H7 (cell line): ENCODE results near the gene S100A6. TPM values are rescaled to one million over a fixed set of nuclear protein-coding genes. Genes with fewer than 3 reads are reported as not detected.
A peak's percentile ranks its signal among the peaks of the same experiment; 100 is the strongest.
"Not testable (repeated sequence)": the region's sequence is repeated elsewhere in the genome, so short reads cannot be mapped to it uniquely, and the experiment has no call there.

Experiments
- DNase-seq: peaks from one replicate; pipeline ENCODE4 v3.0.0; 2012
- H3K27me3 ChIP-seq: 2 replicates; pipeline ENCODE4 v1.6.0; 2011; ENCODE audit warnings: mild to moderate bottlenecking, low read length; ENCODE audit not compliant: control insufficient read depth, insufficient read depth
- H3K36me3 ChIP-seq: replicated peaks from 2 replicates; pipeline ENCODE4 v1.5.1; 2011; ENCODE audit warnings: low read length; ENCODE audit not compliant: control insufficient read depth, insufficient read depth
- H3K4me3 ChIP-seq: 2 replicates; pipeline ENCODE4 v1.5.1; 2011; ENCODE audit warnings: low read depth, mild to moderate bottlenecking, control low read depth, low read length, moderate library complexity; ENCODE audit not compliant: insufficient read depth
- total RNA-seq: library from RNA; depleted of rRNA; stranded (reverse); fragments of >200 nt; shearing (Covaris generic); gene quantifications from 2 replicates; pipeline ENCODE4 v1.2.3, GENCODE V29; 2014; rRNA removed

Gene S100A6
- total RNA-seq, result 1.3 and 1.4 TPM in 2 replicates

DNA sequence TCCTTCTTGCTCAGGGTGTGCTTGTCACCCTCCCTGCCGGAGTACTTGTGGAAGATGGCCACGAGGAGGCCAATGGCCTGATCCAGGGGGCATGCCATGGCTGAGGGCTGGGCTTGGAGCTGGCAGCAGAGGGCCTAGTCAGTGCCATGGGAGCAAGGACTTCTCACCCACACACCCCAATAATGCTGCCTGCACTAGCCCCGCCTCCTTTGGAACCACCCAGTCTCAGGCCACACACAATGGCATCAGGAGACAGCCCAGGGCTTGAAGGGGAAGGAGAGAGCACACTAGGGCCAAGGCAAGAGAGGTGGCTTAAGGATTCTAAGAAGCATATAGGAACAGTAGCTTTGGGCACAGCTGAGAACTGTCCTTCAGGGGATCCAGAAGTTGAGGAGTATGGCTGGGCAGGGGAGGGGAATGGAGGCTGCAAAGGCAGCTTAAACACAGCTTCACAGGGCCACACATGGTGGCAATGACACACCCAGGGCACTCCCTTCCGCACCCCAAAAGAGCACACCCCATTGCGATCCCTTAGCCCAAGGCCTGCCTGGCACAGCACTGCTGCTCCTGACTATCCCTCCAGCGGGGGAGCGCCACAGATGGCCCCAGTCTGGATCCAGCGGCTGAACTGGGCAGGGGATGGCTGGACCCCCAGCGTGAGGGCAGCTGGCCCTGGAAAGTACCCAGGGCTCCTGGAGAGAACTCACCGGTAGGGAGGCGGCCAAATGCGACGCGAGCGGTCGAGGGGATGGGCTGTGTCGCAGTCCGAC is at the start of gene S100A6:
Gene S100A6, minus strand, starts transcription at position 750 of the 770 bp plus-strand sequence. Its CDS starts 652 bp downstream, at position 98.
- peak; percentile 56 for DNase-seq
- Histone ChIP-seq H3K27me3 (peaks cover 3% of the 10 kb centered on the region; the same call in 1 of the 2 replicates), H3K4me3 (peak within 1 kb of the TSS; percentile 48; the same call in 1 of the 2 replicates), H3K36me3 (no peaks in the 10 kb centered on the region)

DNA sequence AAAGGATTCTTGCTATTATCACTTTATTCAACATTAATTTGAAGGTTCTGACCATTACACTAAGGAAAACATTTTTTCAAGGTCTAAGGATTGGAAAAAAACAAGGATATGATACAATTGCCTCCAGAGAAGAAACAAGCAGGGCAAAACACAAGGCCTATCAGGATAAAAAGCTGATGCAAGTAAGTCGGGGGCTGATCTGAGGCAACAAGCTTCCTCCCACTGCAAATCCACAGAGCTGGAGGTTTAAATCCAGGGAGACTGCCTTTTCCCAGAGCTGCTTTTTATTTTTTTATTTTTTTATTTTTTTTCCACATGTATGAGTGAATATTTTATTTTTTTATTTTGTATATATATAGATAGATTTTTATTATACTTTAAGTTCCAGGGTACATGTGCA is 49.2 kb upstream of the S100A6 start:
- DNase-seq, result no peak
- Histone ChIP-seq H3K4me3 (no peak overlapping the region), H3K36me3 (no peaks in the 10 kb centered on the region), H3K27me3 (no peaks in the 10 kb centered on the region)

DNA sequence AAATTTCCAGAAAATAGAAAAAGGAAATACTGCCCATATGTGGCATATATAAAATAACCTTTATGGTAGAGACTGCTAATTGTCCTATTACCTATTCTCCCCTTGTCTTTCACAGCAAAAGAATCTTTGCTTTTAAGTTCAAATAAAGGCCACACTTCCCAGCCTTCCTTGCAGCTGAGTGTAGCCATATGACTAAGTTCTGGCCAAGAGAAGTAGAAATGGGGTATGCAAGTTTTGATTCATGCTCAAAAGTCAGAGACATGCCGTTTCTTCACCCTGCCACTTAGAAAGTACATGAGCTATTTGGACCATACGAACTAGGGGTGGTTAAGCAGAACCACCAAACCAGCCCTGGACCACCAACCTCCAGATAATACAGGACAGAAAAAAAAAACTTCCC is 48.2 kb upstream of the S100A6 start:
- H3K4me3 ChIP-seq, result no peak overlapping the region
- no peak for DNase-seq
- no peaks in the 10 kb centered on the region for H3K36me3 ChIP-seq
- H3K27me3 ChIP-seq, result no peaks in the 10 kb centered on the region

GRCh38 chr1:153583514-153583913 is 47.7 kb upstream of the S100A6 start:
- not testable (repeated sequence) for H3K27me3 ChIP-seq, DNase-seq, H3K4me3 ChIP-seq

GRCh38 chr1:153582836-153583235 is 47.0 kb upstream of the S100A6 start:
- H3K4me3 ChIP-seq, H3K36me3 ChIP-seq, DNase-seq, H3K27me3 ChIP-seq: not testable (repeated sequence)

More at GRCh38 chr1:153583514-153583913, 47.7 kb upstream of the S100A6 start:
- H3K36me3 ChIP-seq, result not testable (repeated sequence)

GRCh38 chr1:153578936-153579335 is 43.1 kb upstream of the S100A6 start:
- DNase-seq, result no peak
- Histone ChIP-seq H3K27me3 (no peaks in the 10 kb centered on the region), H3K36me3 (no peaks in the 10 kb centered on the region), H3K4me3 (no peak overlapping the region)

DNA sequence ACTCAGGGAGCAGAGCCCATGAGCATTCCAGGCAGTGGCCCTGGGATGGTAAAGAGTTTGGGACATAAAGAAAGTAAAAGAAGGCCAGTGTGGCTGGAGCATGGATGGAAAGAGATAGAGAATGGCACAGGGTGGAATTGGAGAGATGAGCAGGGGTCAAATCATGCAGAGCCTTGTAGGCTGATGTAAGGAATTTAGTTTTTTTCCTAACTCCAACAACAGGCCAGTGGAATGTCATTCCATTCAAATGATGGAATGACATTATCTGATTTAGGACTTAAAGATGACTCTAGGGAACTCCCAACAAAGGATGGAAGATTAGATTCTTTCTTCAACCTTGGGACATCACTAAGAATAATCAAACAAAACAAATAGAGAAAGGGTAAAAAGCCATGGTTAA is 42.7 kb upstream of the S100A6 start:
- no peaks in the 10 kb centered on the region for H3K27me3 ChIP-seq
- no peaks in the 10 kb centered on the region for H3K36me3 ChIP-seq
- no peak overlapping the region for H3K4me3 ChIP-seq
- DNase-seq, result no peak

GRCh38 chr1:153577624-153578051 is 41.8 kb upstream of the S100A6 start:
- no peaks in the 10 kb centered on the region for H3K27me3 ChIP-seq
- no peaks in the 10 kb centered on the region for H3K36me3 ChIP-seq
- H3K4me3 ChIP-seq, result no peak overlapping the region
- DNase-seq, result no peak

GRCh38 chr1:153577138-153577537 is 41.3 kb upstream of the S100A6 start:
- no peak overlapping the region for H3K4me3 ChIP-seq

DNA sequence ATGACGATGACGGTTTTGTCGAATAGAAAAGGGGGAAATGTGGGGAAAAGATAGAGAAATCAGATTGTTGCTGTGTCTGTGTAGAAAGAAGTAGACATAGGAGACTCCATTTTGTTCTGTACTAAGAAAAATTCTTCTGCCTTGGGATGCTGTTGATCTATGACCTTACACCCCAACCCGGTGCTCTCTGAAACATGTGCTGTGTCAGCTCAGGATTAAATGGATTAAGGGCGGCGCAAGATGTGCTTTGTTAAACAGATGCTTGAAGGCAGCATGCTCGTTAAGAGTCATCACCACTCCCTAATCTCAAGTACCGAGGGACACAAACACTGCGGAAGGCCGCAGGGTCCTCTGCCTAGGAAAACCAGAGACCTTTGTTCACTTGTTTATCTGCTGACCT is 39.7 kb upstream of the S100A6 start:
- not testable (repeated sequence) for DNase-seq, H3K36me3 ChIP-seq, H3K4me3 ChIP-seq, H3K27me3 ChIP-seq

More at GRCh38 chr1:153577138-153577537, 41.3 kb upstream of the S100A6 start:
- no peak for DNase-seq
- Histone ChIP-seq H3K27me3 (no peaks in the 10 kb centered on the region), H3K36me3 (no peaks in the 10 kb centered on the region)

- H3K4me3 ChIP-seq, DNase-seq, H3K27me3 ChIP-seq, H3K36me3 ChIP-seq: not testable (repeated sequence)
Measured at GRCh38 chr1:153575081-153575491, 39.3 kb upstream of the S100A6 start.

- no peak for DNase-seq
- no peaks in the 10 kb centered on the region for H3K36me3 ChIP-seq
- H3K4me3 ChIP-seq, result no peak overlapping the region
- H3K27me3 ChIP-seq, result no peaks in the 10 kb centered on the region; the same call in 1 of the 2 replicates
Measured at GRCh38 chr1:153573351-153573750, 37.6 kb upstream of the S100A6 start.

GRCh38 chr1:153572569-153573015 is 36.8 kb upstream of the S100A6 start:
- DNase-seq, result peak; percentile 85
- Histone ChIP-seq H3K4me3 (no peak overlapping the region), H3K36me3 (no peaks in the 10 kb centered on the region), H3K27me3 (no peaks in the 10 kb centered on the region; the same call in 1 of the 2 replicates)

DNA sequence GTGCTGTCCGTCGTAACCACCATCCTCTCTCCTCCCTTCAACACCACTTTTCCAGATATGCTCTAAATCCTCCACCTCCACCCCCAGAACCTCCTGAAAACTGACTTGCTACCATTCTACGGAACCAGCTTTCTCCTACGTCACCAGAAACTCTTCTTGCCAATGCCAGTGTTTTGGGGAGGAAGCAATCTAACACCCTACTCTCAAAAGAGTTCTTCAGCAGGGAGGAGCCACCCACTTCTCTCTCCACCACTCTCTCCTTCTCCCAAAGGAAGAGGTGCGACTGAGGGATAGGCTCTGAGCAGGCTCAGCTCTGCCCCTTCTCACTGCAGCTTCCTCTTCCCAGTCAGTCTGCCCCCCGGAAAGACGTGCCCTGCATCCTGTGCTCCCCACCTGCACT is 35.9 kb upstream of the S100A6 start:
- Histone ChIP-seq H3K4me3 (no peak overlapping the region), H3K36me3 (no peaks in the 10 kb centered on the region), H3K27me3 (no peaks in the 10 kb centered on the region; the same call in 1 of the 2 replicates)
- no peak for DNase-seq

- H3K27me3 ChIP-seq, result no peaks in the 10 kb centered on the region; the same call in 1 of the 2 replicates
- no peak for DNase-seq
- no peaks in the 10 kb centered on the region for H3K36me3 ChIP-seq
- no peak overlapping the region for H3K4me3 ChIP-seq
Measured at GRCh38 chr1:153570874-153571273, 35.1 kb upstream of the S100A6 start.
